PC-3 (cell line): ENCODE data around the gene SELENOP. TPM values are rescaled to one million over a fixed set of nuclear protein-coding genes. Genes with fewer than 3 reads are reported as not detected.

ENCODE experiments used
- ATAC-seq: fragments of 200-7000 bp; cut with Tn5 transposase; 2 replicates; pipeline ENCODE4 v1.9.1; 2020; ENCODE audit warnings: mild to moderate bottlenecking, moderate library complexity
- BruUV-seq: library from RNA; stranded (reverse); fragments of 400-500 nt; replicated peaks from 2 replicates; lab custom pipeline; 2021; lab: Mats Ljungman, UMichigan
- CTCF ChIA-PET: fragments of 300-600 bp; sonication (Branson Sonifier 250); formaldehyde crosslinking; loops from one replicate; lab custom pipeline; 2022; ENCODE audit warnings: antibody characterized with exemption; lab: Charles Lee
- POLR2A ChIA-PET: fragments of 300-600 bp; sonication (Branson Sonifier 250); formaldehyde crosslinking; loops from one replicate; lab custom pipeline; 2022; ENCODE audit warnings: antibody characterized with exemption; ENCODE audit not compliant: unreplicated experiment; lab: Charles Lee
- DNase-seq: peaks from one replicate; pipeline ENCODE4 v3.0.0-alpha.2; 2015
- H2AFZ ChIP-seq: fragments of 300-600 bp; sonication (generic); 2 replicates; pipeline ENCODE4 v1.6.0; 2016; ENCODE audit warnings: antibody characterized with exemption, low read length
- H3F3A ChIP-seq: fragments of 300-600 bp; sonication (generic); one replicate; pipeline ENCODE4 v1.6.0; 2017; ENCODE audit warnings: antibody characterized with exemption, low read length, control low read depth, mild to moderate bottlenecking; ENCODE audit not compliant: unreplicated experiment
- H3K27ac ChIP-seq: fragments of 300-600 bp; sonication (generic); 2 replicates; pipeline ENCODE4 v1.5.1; 2016; ENCODE audit warnings: mild to moderate bottlenecking, low read length
- H3K27me3 ChIP-seq: fragments of 300-600 bp; sonication (generic); 2 replicates; pipeline ENCODE4 v1.6.1; 2016; ENCODE audit warnings: low read length, mixed read lengths
- H3K36me3 ChIP-seq: fragments of 300-600 bp; sonication (generic); 2 replicates; pipeline ENCODE4 v1.6.1; 2016; ENCODE audit warnings: low read depth, mixed run types, low read length, mixed read lengths
- H3K4me1 ChIP-seq: fragments of 300-600 bp; sonication (generic); 2 replicates; pipeline ENCODE4 v1.5.1; 2016; ENCODE audit warnings: low read length; ENCODE audit not compliant: insufficient read depth
- H3K4me2 ChIP-seq: fragments of 300-600 bp; sonication (generic); 2 replicates; pipeline ENCODE4 v1.6.0; 2016; ENCODE audit warnings: low read length
- H3K4me3 ChIP-seq: fragments of 300-600 bp; sonication (generic); 2 replicates; pipeline ENCODE4 v1.5.1; 2016; ENCODE audit warnings: mild to moderate bottlenecking, low read length, mixed read lengths
- H3K79me2 ChIP-seq: fragments of 300-600 bp; sonication (generic); 2 replicates; pipeline ENCODE4 v1.6.1; 2017; ENCODE audit warnings: low read length, mixed read lengths
- H3K9ac ChIP-seq: fragments of 300-600 bp; sonication (generic); 2 replicates; pipeline ENCODE4 v1.6.0; 2016; ENCODE audit warnings: mild to moderate bottlenecking, low read length
- H3K9me2 ChIP-seq: fragments of 300-600 bp; sonication (generic); replicated peaks from 2 replicates; pipeline ENCODE4 v1.6.1; 2016; ENCODE audit warnings: mixed run types, low read length, mixed read lengths
- H3K9me3 ChIP-seq: fragments of 300-600 bp; sonication (generic); 2 replicates; pipeline ENCODE4 v1.6.1; 2016; ENCODE audit warnings: low read length, mixed read lengths
- H4K20me1 ChIP-seq: fragments of 300-600 bp; sonication (generic); 2 replicates; pipeline ENCODE4 v1.6.1; 2016; ENCODE audit warnings: low read length, mixed read lengths
- CTCF ChIP-seq: fragments of 300-600 bp; sonication (generic); conservative IDR thresholded peaks from 2 replicates; pipeline ENCODE4 v1.5.1; 2017; ENCODE audit warnings: antibody characterized with exemption, low read depth, mild to moderate bottlenecking, low read length
- EZH2 ChIP-seq: fragments of 300-600 bp; sonication (generic); IDR thresholded peaks from one replicate; pipeline ENCODE4 v1.6.1; 2017; ENCODE audit warnings: antibody characterized with exemption, mild to moderate bottlenecking, low read length; ENCODE audit not compliant: unreplicated experiment
- EZH2phosphoT487 ChIP-seq: fragments of 300-600 bp; sonication (generic); IDR thresholded peaks from 2 replicates; pipeline ENCODE4 v1.6.1; 2018; ENCODE audit warnings: mild to moderate bottlenecking, antibody characterized with exemption, low read length, borderline replicate concordance
- intact Hi-C: fragments of 100-400 bp; cut with micrococcal nuclease; formaldehyde crosslinking; loops from 2 replicates; pipeline ENCODE4 v1.9.0; 2023
- total RNA-seq: library from RNA; depleted of rRNA; stranded (reverse); fragments of >200 nt; gene quantifications from 2 replicates; pipeline ENCODE4 v1.2.3, GENCODE V29; 2014

The SELENOP gene
- total RNA-seq, 1 experiment from 2014 or later: 3.3 TPM

GRCh38 chr5:42806004-42806700 is 5.5 kb downstream of the SELENOP start:
- ChIA-PET POLR2A (no interaction called here), CTCF (no interaction called here)
- H3K27me3 ChIP-seq: no peaks in the 10 kb centered on the region
- no peak overlapping the region for H3K9ac ChIP-seq
- DNase-seq (no peak), ATAC-seq (no peak)
- H3K79me2 ChIP-seq: no peaks in the 10 kb centered on the region
- no peak for TF ChIP-seq EZH2phosphoT487
- TF ChIP-seq CTCF: no peak
- TF ChIP-seq EZH2: no peak
- H2AFZ ChIP-seq: no peak overlapping the region
- H3F3A ChIP-seq: no peaks in the 10 kb centered on the region
- H3K4me1 ChIP-seq: no peaks in the 10 kb centered on the region
- no peaks in the 10 kb centered on the region for H4K20me1 ChIP-seq
- H3K4me2 ChIP-seq: no peak overlapping the region
- H3K27ac ChIP-seq: no peak overlapping the region
- no peaks in the 10 kb centered on the region for H3K9me3 ChIP-seq
- H3K9me2 ChIP-seq: no peaks in the 10 kb centered on the region
- no TSS peak for BruUV-seq
- H3K4me3 ChIP-seq: no peak overlapping the region
- H3K36me3 ChIP-seq: no peaks in the 10 kb centered on the region
- intact Hi-C loops: no loop called here

- H3K4me3 ChIP-seq: no peak overlapping the region
- no peaks in the 10 kb centered on the region for H3K36me3 ChIP-seq
- intact Hi-C loops: no loop called here
- no peak overlapping the region for H3K9ac ChIP-seq
- H2AFZ ChIP-seq: no peak overlapping the region
- no peaks in the 10 kb centered on the region for H4K20me1 ChIP-seq
- no peak for DNase-seq
- H3K9me2 ChIP-seq: no peaks in the 10 kb centered on the region
- CTCF ChIA-PET: no interaction called here
- H3K4me2 ChIP-seq: no peak overlapping the region
- POLR2A ChIA-PET: no interaction called here
- no peak overlapping the region for H3K27ac ChIP-seq
- H3K9me3 ChIP-seq: no peaks in the 10 kb centered on the region
- TF ChIP-seq EZH2phosphoT487 (no peak), EZH2 (no peak), CTCF (no peak)
- H3F3A ChIP-seq: no peaks in the 10 kb centered on the region
- no peaks in the 10 kb centered on the region for H3K4me1 ChIP-seq
- no TSS peak for BruUV-seq
- no peak for ATAC-seq
- no peaks in the 10 kb centered on the region for H3K27me3 ChIP-seq
- H3K79me2 ChIP-seq: no peaks in the 10 kb centered on the region
Measured at GRCh38 chr5:42804717-42805339, 6.9 kb downstream of the SELENOP start.

GRCh38 chr5:42801516-42802166 is 10.1 kb downstream of the SELENOP start:
- ChIA-PET CTCF (no interaction called here), POLR2A (no interaction called here)
- DNase-seq (no peak), ATAC-seq (no peak)
- no TSS peak for BruUV-seq
- Histone ChIP-seq H3K9me2 (no peaks in the 10 kb centered on the region), H3K79me2 (no peaks in the 10 kb centered on the region), H3K9ac (no peak overlapping the region), H3K9me3 (no peaks in the 10 kb centered on the region), H3K27me3 (no peaks in the 10 kb centered on the region), H3K27ac (no peak overlapping the region), H3K36me3 (no peaks in the 10 kb centered on the region), H2AFZ (no peak overlapping the region), H3K4me2 (no peak overlapping the region), H3K4me1 (no peaks in the 10 kb centered on the region), H4K20me1 (no peaks in the 10 kb centered on the region), H3K4me3 (no peak overlapping the region), H3F3A (no peaks in the 10 kb centered on the region)
- TF ChIP-seq CTCF (no peak), EZH2 (no peak), EZH2phosphoT487 (no peak)
- intact Hi-C loops: no loop called here
